Stomach (tissue), 9 donors: ENCODE measurements around the gene GTPBP2. TPM values are rescaled to one million over a fixed set of nuclear protein-coding genes. Genes with fewer than 3 reads are reported as not detected.
A peak's percentile ranks its signal among the peaks of the same experiment; 100 is the strongest.

ENCODE experiments used
- DNase-seq, 2 donors: peaks; one replicate each; pipeline versions ENCODE4 v3.0.0 to v3.0.0-alpha.2; 2013 to 2019
- H3K27ac ChIP-seq, 5 donors: fragments of 200-600 bp in 4 of 5; sonication (generic) in 4 of 5; one replicate each; pipeline ENCODE4 v1.5.1; 2013 to 2019; ENCODE audit warnings: mild to moderate bottlenecking in 1 of 5, moderate library complexity in 1 of 5
- H3K27me3 ChIP-seq, 3 donors: fragments of 200-600 bp; sonication (generic); one replicate each; pipeline ENCODE4 v1.5.1; 2017 to 2019; ENCODE audit warnings: mixed run types in 1 of 3
- H3K36me3 ChIP-seq, 4 donors: fragments of 200-600 bp; sonication (generic); 1 replicate in 3 of 4; 2 replicates in 1 of 4; pipeline ENCODE4 v1.5.1; 2016 to 2019
- H3K4me1 ChIP-seq, 4 donors: fragments of 200-600 bp; sonication (generic); one replicate each; pipeline ENCODE4 v1.5.1; 2016 to 2019
- H3K4me3 ChIP-seq, 4 donors: fragments of 200-600 bp; sonication (generic) in 3 of 4; one replicate each; pipeline ENCODE4 v1.5.1; 2016 to 2019; ENCODE audit warnings: mild to moderate bottlenecking in 1 of 4
- H3K9me3 ChIP-seq, 4 donors: fragments of 200-600 bp; sonication (generic); one replicate each; pipeline ENCODE4 v1.5.1; 2016 to 2019
- EP300 ChIP-seq: sonication (generic); formaldehyde crosslinking; IDR thresholded peaks from one replicate; pipeline ENCODE4 v1.6.1; 2017; ENCODE audit warnings: antibody characterized with exemption
- POLR2A ChIP-seq, 4 donors: fragments of 450-650 bp; IDR thresholded peaks; one replicate each; pipeline ENCODE4 v1.6.1; 2016; ENCODE audit warnings: antibody characterized with exemption in 4 of 4, control low read depth in 2 of 4, mild to moderate bottlenecking in 1 of 4, moderate library complexity in 1 of 4
- POLR2AphosphoS5 ChIP-seq, 3 donors: sonication (generic); formaldehyde crosslinking; IDR thresholded peaks; one replicate each; pipeline ENCODE4 v1.6.1; 2016; ENCODE audit warnings: antibody characterized with exemption in 3 of 3
- WGBS, 5 donors: extraction: QIAGEN DNeasy Blood & Tissue Kit in 3 of 5; methylation state at CpG; one replicate each; pipeline versions ENCODE4 v1.1.5 to v1.1.7; 2013 to 2018; 5-methylcytosine and 5-hydroxymethylcytosine counted together
- intact Hi-C: fragments of 100-400 bp; cut with DNase I; formaldehyde crosslinking; loops from one replicate; pipeline ENCODE4 v1.15.1; 2023; ENCODE audit warnings: low total_unique reads
- polyA plus RNA-seq, 3 donors: library from polyadenylated mRNA; stranded (reverse); fragments of 200-250 nt; gene quantifications; one replicate each; pipeline ENCODE4 v1.2.3, GENCODE V29; 2013
- total RNA-seq, 5 donors: library from RNA; depleted of rRNA; stranded (reverse); fragments of >200 nt; gene quantifications; one replicate each; pipeline versions ENCODE4 v1.1.0 to v1.2.3, GENCODE V29; 2014 to 2016
- TF ChIP-seq, protein P1 (sequence below), 7 experiments: fragments of 450-650 bp in 4 of 7; fragments of 200-600 bp in 3 of 7; sonication (generic) in 3 of 7; IDR thresholded peaks; one replicate each; pipeline ENCODE4 v1.5.1; 2016 to 2019; ENCODE audit warnings: antibody characterized with exemption in 7 of 7, control low read depth in 2 of 7, mild to moderate bottlenecking in 1 of 7
- donor health status: healthy with polysubstance abuse.
- donor health status: Bipolar disorder and iron deficiency.
- donor health status: healthy.

The GTPBP2 gene
- total and polyA plus RNA-seq, 8 donors: 26.3 to 83.8 (median 45.4) TPM

GRCh38 chr6:43608310-43608763 lies 20.7 kb downstream of the GTPBP2 start:
- H3K4me3 ChIP-seq: no peak overlapping the region
- DNase-seq: peak; percentile 76 to 89
- TF ChIP-seq EP300 (no peak), POLR2A (IDR thresholded peaks at IDR 0.05) (no peak), POLR2AphosphoS5 (IDR thresholded peaks at IDR 0.05) (peak in 1 of 3 donors; percentile 6)
- TF ChIP-seq, protein P1, sequence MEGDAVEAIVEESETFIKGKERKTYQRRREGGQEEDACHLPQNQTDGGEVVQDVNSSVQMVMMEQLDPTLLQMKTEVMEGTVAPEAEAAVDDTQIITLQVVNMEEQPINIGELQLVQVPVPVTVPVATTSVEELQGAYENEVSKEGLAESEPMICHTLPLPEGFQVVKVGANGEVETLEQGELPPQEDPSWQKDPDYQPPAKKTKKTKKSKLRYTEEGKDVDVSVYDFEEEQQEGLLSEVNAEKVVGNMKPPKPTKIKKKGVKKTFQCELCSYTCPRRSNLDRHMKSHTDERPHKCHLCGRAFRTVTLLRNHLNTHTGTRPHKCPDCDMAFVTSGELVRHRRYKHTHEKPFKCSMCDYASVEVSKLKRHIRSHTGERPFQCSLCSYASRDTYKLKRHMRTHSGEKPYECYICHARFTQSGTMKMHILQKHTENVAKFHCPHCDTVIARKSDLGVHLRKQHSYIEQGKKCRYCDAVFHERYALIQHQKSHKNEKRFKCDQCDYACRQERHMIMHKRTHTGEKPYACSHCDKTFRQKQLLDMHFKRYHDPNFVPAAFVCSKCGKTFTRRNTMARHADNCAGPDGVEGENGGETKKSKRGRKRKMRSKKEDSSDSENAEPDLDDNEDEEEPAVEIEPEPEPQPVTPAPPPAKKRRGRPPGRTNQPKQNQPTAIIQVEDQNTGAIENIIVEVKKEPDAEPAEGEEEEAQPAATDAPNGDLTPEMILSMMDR (IDR thresholded peaks at IDR 0.05): peak in 5 of 7 experiments; percentile 58 to 83 (median 69)
- H3K4me1 ChIP-seq: peaks cover 0 to 13% (median 0%) of the 10 kb centered on the region in 4 donors
- 0 to 6% (median 3%) methylated on average over 5 of the region's 5 CpGs for WGBS, 5 donors
- H3K27me3 ChIP-seq: no peaks in the 10 kb centered on the region
- H3K9me3 ChIP-seq: no peaks in the 10 kb centered on the region
- H3K36me3 ChIP-seq: peaks cover 23 to 78% (median 64%) of the 10 kb centered on the region in 4 donors
- H3K27ac ChIP-seq: peak overlapping the region in 1 of 5 donors; percentile 1
- intact Hi-C loops: no loop called here

DNA sequence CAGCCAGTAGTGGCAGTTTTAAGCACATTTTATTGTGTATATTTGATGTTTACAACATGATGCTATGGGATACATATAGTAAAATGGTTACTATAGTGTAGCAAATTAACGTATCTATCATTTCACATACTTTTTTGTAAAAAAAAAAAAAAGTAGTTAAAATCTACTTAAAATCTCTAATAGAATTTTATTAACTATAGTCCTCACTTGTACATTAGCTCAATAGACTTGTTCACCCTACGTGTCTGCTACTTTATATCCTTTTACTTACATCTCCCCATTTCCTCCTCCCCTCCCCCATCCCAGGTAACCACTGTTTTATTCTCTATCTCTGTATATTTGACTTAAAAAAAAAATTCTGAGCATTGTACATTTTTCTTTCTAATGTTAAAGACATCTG lies 23.0 kb downstream of the GTPBP2 start:
- TF ChIP-seq EP300 (no peak), POLR2AphosphoS5 (IDR thresholded peaks at IDR 0.05) (no peak), POLR2A (IDR thresholded peaks at IDR 0.05) (no peak)
- TF ChIP-seq, protein P1 (IDR thresholded peaks at IDR 0.05): no peak
- intact Hi-C loops: no loop called here

GRCh38 chr6:43604174-43604573 lies 24.9 kb downstream of the GTPBP2 start:
- Histone ChIP-seq H3K27me3 (no peaks in the 10 kb centered on the region), H3K4me3 (no peak overlapping the region), H3K4me1 (peaks cover 0 to 13% (median 0%) of the 10 kb centered on the region in 4 donors), H3K36me3 (peaks cover 22 to 83% (median 70%) of the 10 kb centered on the region in 4 donors), H3K27ac (no peak overlapping the region), H3K9me3 (no peaks in the 10 kb centered on the region)
- 91 to 100% (median 94%) methylated on average over 2 of the region's 2 CpGs for WGBS, 5 donors
- no peak for TF ChIP-seq POLR2AphosphoS5 (IDR thresholded peaks at IDR 0.05)
- no peak for TF ChIP-seq POLR2A (IDR thresholded peaks at IDR 0.05)
- TF ChIP-seq, protein P1 (IDR thresholded peaks at IDR 0.05): no peak
- no peak for TF ChIP-seq EP300
- intact Hi-C loops: no loop called here
- no peak for DNase-seq

More for the DNA sequence above, 23.0 kb downstream of the GTPBP2 start:
- WGBS, 5 donors: 84 to 95% (median 92%) methylated on average over 2 of the region's 2 CpGs
- Histone ChIP-seq H3K4me3 (no peak overlapping the region), H3K27ac (no peak overlapping the region), H3K27me3 (no peaks in the 10 kb centered on the region), H3K9me3 (no peaks in the 10 kb centered on the region), H3K4me1 (peaks cover 0 to 13% (median 0%) of the 10 kb centered on the region in 4 donors), H3K36me3 (peaks cover 29 to 79% (median 71%) of the 10 kb centered on the region in 4 donors)
- no peak for DNase-seq

DNA sequence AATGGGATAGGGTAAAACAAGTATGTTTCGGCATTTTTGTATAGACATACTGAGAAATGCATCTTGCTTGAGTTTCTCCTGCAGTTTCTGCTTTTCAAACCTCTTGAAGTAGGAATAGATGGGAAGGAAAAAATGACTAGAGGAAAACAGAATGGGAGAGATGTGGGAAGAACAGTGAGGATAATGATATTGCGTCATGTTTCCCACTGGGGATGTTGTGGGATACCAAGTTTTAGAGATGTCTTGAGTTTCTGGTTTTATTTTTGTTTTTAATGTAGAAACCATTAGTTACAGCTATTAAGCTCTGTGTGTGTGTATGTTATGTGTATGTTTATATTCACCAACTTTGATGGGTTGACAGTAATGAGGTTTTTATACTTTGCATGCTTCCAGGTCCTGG lies 28.5 kb downstream of the GTPBP2 start:
- TF ChIP-seq, protein P1 (IDR thresholded peaks at IDR 0.05): no peak
- TF ChIP-seq POLR2AphosphoS5 (IDR thresholded peaks at IDR 0.05): no peak
- TF ChIP-seq POLR2A (IDR thresholded peaks at IDR 0.05): no peak
- TF ChIP-seq EP300: no peak
- no peak overlapping the region for H3K4me3 ChIP-seq
- H3K9me3 ChIP-seq: no peaks in the 10 kb centered on the region
- H3K27me3 ChIP-seq: no peaks in the 10 kb centered on the region
- H3K4me1 ChIP-seq: no peaks in the 10 kb centered on the region
- peaks cover 15 to 84% (median 73%) of the 10 kb centered on the region in 4 donors for H3K36me3 ChIP-seq
- DNase-seq: no peak
- WGBS, 5 donors: 92 to 97% (median 94%) methylated on average over 2 of the region's 2 CpGs
- no peak overlapping the region for H3K27ac ChIP-seq
- intact Hi-C loops: no loop called here
